H1 (cell line): ENCODE results near the gene CLDN6. TPM values are rescaled to one million over a fixed set of nuclear protein-coding genes. Genes with fewer than 3 reads are reported as not detected.

Experiments used
- CTCF ChIA-PET: fragments of 300-600 bp; sonication (Branson Sonifier 250); formaldehyde crosslinking; loops from one replicate; lab custom pipeline; 2021; ENCODE audit not compliant: partially characterized antibody; lab: Charles Lee
- POLR2A ChIA-PET: fragments of 300-600 bp; sonication (Branson Sonifier 250); formaldehyde crosslinking; loops from one replicate; lab custom pipeline; 2021; ENCODE audit warnings: inconsistent platforms; ENCODE audit not compliant: partially characterized antibody; lab: Charles Lee
- DNase-seq, 2 experiments: peaks; one replicate each; pipeline versions ENCODE4 v3.0.0 to v3.0.0-alpha.2; 2010 to 2022; ENCODE audit warnings: low spot score in 2 of 2, low read depth in 1 of 2, mixed read lengths in 1 of 2
- FAIRE-seq: peaks from 2 replicates; lab custom pipeline; 2011; peaks lifted over from hg19 to GRCh38; lab: Jason Lieb, UNC
- H2AFZ ChIP-seq: 2 replicates; pipeline ENCODE4 v1.8.1; 2012; ENCODE audit warnings: low read length, inconsistent platforms
- H2AK5ac ChIP-seq: 2 replicates; pipeline ENCODE4 v1.6.1; 2013; ENCODE audit warnings: low read depth, low read length
- H2BK120ac ChIP-seq: replicated peaks from 2 replicates; pipeline ENCODE3; 2013; ENCODE audit warnings: low read depth, low read length, inconsistent platforms
- H2BK12ac ChIP-seq: 2 replicates; pipeline ENCODE4 v1.6.1; 2013; ENCODE audit warnings: low read depth, low read length
- H2BK15ac ChIP-seq: 2 replicates; pipeline ENCODE4 v1.6.1; 2013; ENCODE audit warnings: low read length
- H2BK20ac ChIP-seq: 2 replicates; pipeline ENCODE4 v1.6.1; 2013; ENCODE audit warnings: low read length
- H2BK5ac ChIP-seq: 2 replicates; pipeline ENCODE4 v1.6.1; 2013; ENCODE audit warnings: low read depth, low read length
- H3K14ac ChIP-seq: 2 replicates; pipeline ENCODE4 v1.6.1; 2013; ENCODE audit warnings: inconsistent platforms; ENCODE audit not compliant: insufficient read length
- H3K18ac ChIP-seq: 2 replicates; pipeline ENCODE4 v1.6.1; 2013; ENCODE audit warnings: low read length; ENCODE audit errors: extremely low read depth
- H3K23ac ChIP-seq: 2 replicates; pipeline ENCODE4 v1.6.1; 2013; ENCODE audit warnings: inconsistent platforms; ENCODE audit not compliant: insufficient read length
- H3K23me2 ChIP-seq: 2 replicates; pipeline ENCODE4 v1.6.1; 2013; ENCODE audit warnings: low read depth, low read length
- H3K27ac ChIP-seq: 2 replicates; pipeline ENCODE4 v1.6.1; 2011; ENCODE audit warnings: low read depth, low read length, inconsistent platforms
- H3K27me3 ChIP-seq, 4 experiments: replicated peaks in 1 of 4; 1 replicate in 1 of 4; 2 replicates in 3 of 4; pipeline versions ENCODE4 v1.6.1 to v1.8.1; 2011 to 2013; ENCODE audit warnings: low read length in 3 of 4, mild to moderate bottlenecking in 3 of 4, inconsistent platforms in 2 of 4, mixed read lengths in 2 of 4, moderate library complexity in 1 of 4; ENCODE audit not compliant: control insufficient read depth in 3 of 4, insufficient read depth in 3 of 4; ENCODE audit errors: extremely low read depth in 1 of 4
- H3K36me3 ChIP-seq, 4 experiments: 2 replicates each; pipeline versions ENCODE4 v1.6.1 to v1.8.1; 2011 to 2013; ENCODE audit warnings: mild to moderate bottlenecking in 4 of 4, low read length in 3 of 4, moderate library complexity in 2 of 4, control low read depth in 1 of 4, inconsistent platforms in 1 of 4; ENCODE audit not compliant: insufficient read depth in 4 of 4, control insufficient read depth in 2 of 4
- H3K4ac ChIP-seq: replicated peaks from 2 replicates; pipeline ENCODE3; 2013; ENCODE audit warnings: low read length, low read depth, mixed read lengths, inconsistent platforms; ENCODE audit not compliant: insufficient read length
- H3K4me1 ChIP-seq, 4 experiments: replicated peaks in 1 of 4; 1 replicate in 1 of 4; 2 replicates in 3 of 4; pipeline versions ENCODE4 v1.6.1 to v1.8.1; 2011 to 2013; ENCODE audit warnings: low read length in 3 of 4, inconsistent platforms in 2 of 4, mixed read lengths in 1 of 4; ENCODE audit not compliant: insufficient read depth in 4 of 4, control insufficient read depth in 3 of 4
- H3K4me2 ChIP-seq, 2 experiments: 2 replicates each; pipeline versions ENCODE4 v1.6.1 to v1.8.1; 2011 to 2013; ENCODE audit warnings: low read depth in 2 of 2, low read length in 2 of 2, control low read depth in 1 of 2, inconsistent platforms in 1 of 2, mild to moderate bottlenecking in 1 of 2; ENCODE audit not compliant: insufficient read depth in 1 of 2
- H3K4me3 ChIP-seq, 4 experiments: fragments of 200-600, 300-600 bp in 1 of 4; sonication (generic), shearing (Covaris generic), sonication (Bioruptor Twin) in 1 of 4; 2 replicates each; pipeline versions ENCODE4 v1.5.1 to v1.8.1; 2011 to 2016; ENCODE audit warnings: low read length in 4 of 4, low read depth in 3 of 4, control low read depth in 2 of 4, inconsistent platforms in 2 of 4, mild to moderate bottlenecking in 2 of 4, mixed read lengths in 1 of 4, moderate library complexity in 1 of 4; ENCODE audit not compliant: insufficient read depth in 2 of 4; ENCODE audit errors: extremely low read depth in 1 of 4
- H3K56ac ChIP-seq: replicated peaks from 2 replicates; pipeline ENCODE3; 2013; ENCODE audit warnings: low read depth, mild to moderate bottlenecking, mixed read lengths, low read length, inconsistent platforms; ENCODE audit not compliant: insufficient read length
- H3K79me1 ChIP-seq: 2 replicates; pipeline ENCODE4 v1.6.1; 2013; ENCODE audit warnings: low read depth, low read length, control low read depth
- H3K79me2 ChIP-seq, 2 experiments: 2 replicates each; pipeline versions ENCODE4 v1.6.1 to v1.8.1; 2012 to 2013; ENCODE audit warnings: low read length in 2 of 2, mild to moderate bottlenecking in 2 of 2, inconsistent platforms in 1 of 2; ENCODE audit not compliant: insufficient read depth in 2 of 2, control insufficient read depth in 1 of 2
- H3K9ac ChIP-seq, 4 experiments: replicated peaks in 1 of 4; 1 replicate in 1 of 4; 2 replicates in 3 of 4; pipeline versions ENCODE4 v1.6.1 to v1.8.1; 2011 to 2013; ENCODE audit warnings: low read depth in 3 of 4, low read length in 3 of 4, control low read depth in 2 of 4, mild to moderate bottlenecking in 2 of 4, moderate library complexity in 2 of 4, inconsistent platforms in 1 of 4; ENCODE audit errors: extremely low read depth in 1 of 4
- H3K9me3 ChIP-seq, 2 experiments: 2 replicates each; pipeline versions ENCODE4 v1.6.1 to v1.8.1; 2012 to 2013; ENCODE audit warnings: mild to moderate bottlenecking in 2 of 2, moderate library complexity in 2 of 2, control low read depth in 1 of 2, inconsistent platforms in 1 of 2, low read depth in 1 of 2, low read length in 1 of 2, mixed read lengths in 1 of 2; ENCODE audit not compliant: insufficient read depth in 2 of 2
- H4K20me1 ChIP-seq, 2 experiments: replicated peaks in 1 of 2; 2 replicates each; pipeline versions ENCODE3 to v1.8.1; 2011 to 2013; ENCODE audit warnings: inconsistent platforms in 2 of 2, low read length in 2 of 2, mild to moderate bottlenecking in 1 of 2; ENCODE audit not compliant: insufficient read depth in 2 of 2, control insufficient read depth in 1 of 2
- H4K5ac ChIP-seq: 2 replicates; pipeline ENCODE4 v1.6.1; 2013; ENCODE audit warnings: low read length, low read depth, mixed read lengths, inconsistent platforms; ENCODE audit not compliant: insufficient read length
- H4K8ac ChIP-seq: 2 replicates; pipeline ENCODE4 v1.8.0; 2013; ENCODE audit warnings: mild to moderate bottlenecking, moderate library complexity, low read length, inconsistent platforms; ENCODE audit not compliant: insufficient read depth; ENCODE audit errors: extremely low read depth
- H4K91ac ChIP-seq: replicated peaks from 2 replicates; pipeline ENCODE3; 2013; ENCODE audit warnings: low read length, mixed read lengths, inconsistent platforms; ENCODE audit not compliant: insufficient read length
- ASH2L ChIP-seq: fragments of 200-600, 300-600 bp; sonication (generic); IDR thresholded peaks from one replicate; pipeline ENCODE4 v1.7.1; 2017; ENCODE audit warnings: low read length
- CBX5 ChIP-seq: fragments of 300-800, 300-1000 bp; sonication (generic); IDR thresholded peaks from 2 replicates; pipeline ENCODE4 v1.7.1; 2016; ENCODE audit warnings: antibody characterized with exemption, low read length, low read depth
- HDAC6 ChIP-seq: IDR thresholded peaks from one replicate; pipeline ENCODE4 v1.7.1; 2012; ENCODE audit warnings: low read depth, mild to moderate bottlenecking, inconsistent platforms, low read length, moderate library complexity
- KDM1A ChIP-seq: fragments of 200-600, 300-600 bp; sonication (generic); IDR thresholded peaks from 2 replicates; pipeline ENCODE4 v1.7.1; 2016; ENCODE audit warnings: mild to moderate bottlenecking, low read length, borderline replicate concordance
- POLR2A ChIP-seq, 2 experiments: IDR thresholded peaks; 1 replicate in 1 of 2; 2 replicates in 1 of 2; pipeline ENCODE4 v1.6.1; 2011; ENCODE audit warnings: low read depth in 2 of 2, low read length in 2 of 2, mild to moderate bottlenecking in 2 of 2; ENCODE audit errors: control extremely low read depth in 1 of 2
- TCF12 ChIP-seq: IDR thresholded peaks from 2 replicates; pipeline ENCODE4 v1.6.1; 2011; ENCODE audit warnings: low read depth, mild to moderate bottlenecking, low read length
- WGBS, 2 experiments: shearing (Covaris generic) in 1 of 2; methylation state at CpG; one replicate each; pipeline versions ENCODE4 v1.1.6 to v1.1.7; 2013 to 2015; ENCODE audit warnings: low lambda C conversion rate in 2 of 2, mixed read lengths in 2 of 2, inconsistent platforms in 1 of 2, low coverage in 1 of 2, missing lambda C conversion rate in 1 of 2; ENCODE audit not compliant: insufficient replicate concordance in 2 of 2, insufficient coverage in 1 of 2, insufficient read length in 1 of 2; ENCODE audit errors: extremely low coverage in 1 of 2, missing lambda C conversion rate in 1 of 2; 5-methylcytosine and 5-hydroxymethylcytosine counted together
- polyA plus RNA-seq, 7 experiments: library from polyadenylated mRNA; depleted of rRNA in 3 of 7; stranded (reverse) in 5 of 7; unstranded in 2 of 7; fragments of >200 nt in 5 of 7; fragments of 200-250 nt in 2 of 7; gene quantifications; 1 replicate in 5 of 7; 2 replicates in 1 of 7; 4 replicates in 1 of 7; pipeline versions ENCODE4 v1.2.1 to v1.2.3, GENCODE V29; 2011 to 2013; ENCODE audit warnings: missing spikeins in 2 of 7, mixed read lengths in 2 of 7
- total RNA-seq: library from RNA; stranded (reverse); fragmentation: NEBNext Ultra II Directional; extraction: Animal tissue kit (Norgen Biotek cat#: 25700); gene quantifications from 2 replicates; pipeline ENCODE4 v1.2.1, GENCODE V29; 2021
- TF ChIP-seq, protein P1 (sequence below), 3 experiments: IDR thresholded peaks; 1 replicate in 2 of 3; 2 replicates in 1 of 3; pipeline versions ENCODE4 v1.5.1 to v1.6.1; 2011; ENCODE audit warnings: low read length in 3 of 3, mild to moderate bottlenecking in 3 of 3, inconsistent platforms in 2 of 3, low read depth in 1 of 3, moderate library complexity in 1 of 3; ENCODE audit not compliant: insufficient read depth in 1 of 3; ENCODE audit errors: control extremely low read depth in 1 of 3
- TF ChIP-seq, protein P2 (sequence below): IDR thresholded peaks from 2 replicates; pipeline ENCODE4 v1.6.1; 2012; ENCODE audit warnings: inconsistent platforms

CLDN6 gene
- total and polyA plus RNA-seq, 2 of the 8 experiments (the other 6 are each of a cell fraction or from before 2014, with no cell fraction given), result 747 to 1,115 TPM

DNA sequence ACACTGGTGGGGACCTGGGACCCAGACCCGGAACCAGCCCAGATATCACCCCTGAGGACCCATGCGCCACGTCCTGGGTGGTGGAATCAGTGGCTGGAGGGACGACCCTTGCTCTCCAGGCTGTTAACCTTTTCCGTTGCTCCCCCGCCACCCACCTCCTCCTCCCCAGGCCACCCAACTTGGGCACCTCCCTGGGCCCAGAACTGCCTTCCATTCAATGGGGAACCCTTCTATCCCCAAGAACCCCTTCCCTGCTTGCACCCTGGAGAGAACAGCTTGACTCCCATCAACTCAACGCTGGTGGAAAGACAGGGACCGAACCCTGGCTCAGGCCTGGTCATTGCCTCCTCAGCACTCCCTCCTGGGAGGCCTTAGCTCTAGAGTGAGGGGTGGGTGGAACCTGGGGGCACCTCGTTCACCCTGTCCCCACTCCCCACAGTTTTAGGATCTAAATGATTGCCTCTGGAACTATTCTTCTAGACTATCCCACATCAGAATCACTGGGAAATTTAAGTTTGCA, 41.8 kb upstream of the CLDN6 start:
- H2BK5ac ChIP-seq, result peak overlapping the region; percentile 60; the same call in 1 of the 2 replicates
- H2BK12ac ChIP-seq, result peak overlapping the region; percentile 84; the same call in 1 of the 2 replicates
- POLR2A ChIA-PET, result interaction anchor here (0.8 to 12.7 kb wide), 19 partner anchors 9 to 124 kb away, joined by 3 to 140 read pairs (median 5); partner anchors contain the start of genes CLDN6, CLDN9, HCFC1R1 and THOC6
- H4K20me1 ChIP-seq, result peaks cover 4 to 7% of the 10 kb centered on the region in 2 experiments
- H2AK5ac ChIP-seq, result no peak overlapping the region
- no peak overlapping the region for H2BK120ac ChIP-seq
- FAIRE-seq (no peak), DNase-seq (no peak)
- peak overlapping the region; percentile 86 for H4K91ac ChIP-seq
- H2BK20ac ChIP-seq, result 0 out of 2 replicates have a peak overlapping the region, but pooled peaks have one; percentile 34
- no peak overlapping the region for H3K27ac ChIP-seq
- H4K8ac ChIP-seq, result 0 out of 2 replicates have a peak overlapping the region, but pooled peaks have one; percentile 58
- peaks cover 5 to 19% (median 6%) of the 10 kb centered on the region in 4 experiments; a peak in 6 of 7 replicates for H3K4me1 ChIP-seq
- no peaks in the 10 kb centered on the region for H3K79me1 ChIP-seq
- H3K27me3 ChIP-seq, result no peaks in the 10 kb centered on the region; a peak in 1 of 7 replicates
- peak overlapping the region; percentile 95; the same call in 1 of the 2 replicates for H2BK15ac ChIP-seq
- H2AFZ ChIP-seq, result 0 out of 2 replicates have a peak overlapping the region, but pooled peaks have one; percentile 52
- H3K56ac ChIP-seq, result no peak overlapping the region
- peak overlapping the region in 3 of 4 experiments; percentile 27 to 86 (median 38); a peak in 4 of 8 replicates for H3K4me3 ChIP-seq
- peak overlapping the region; percentile 9 for H3K4ac ChIP-seq
- H3K9me3 ChIP-seq, result no peaks in the 10 kb centered on the region
- H3K14ac ChIP-seq, result no peak overlapping the region
- H3K36me3 ChIP-seq, result no peaks in the 10 kb centered on the region
- peak overlapping the region; percentile 65 for H4K5ac ChIP-seq
- peak overlapping the region; percentile 78 for H3K18ac ChIP-seq
- no peaks in the 10 kb centered on the region for H3K79me2 ChIP-seq
- WGBS, 2 experiments, result 73% methylated on average over 8 of the region's 9 CpGs; no CpG with 5 or more reads in 1 of the 2 experiments
- H3K23me2 ChIP-seq, result peaks cover 6% of the 10 kb centered on the region; the same call in 1 of the 2 replicates
- H3K9ac ChIP-seq, result 0 out of 7 replicates have a peak overlapping the region, but pooled peaks of 2 of the 4 experiments have one; percentile 3 to 13
- TF ChIP-seq KDM1A, result no peak
- no peak for TF ChIP-seq HDAC6
- no peak for TF ChIP-seq ASH2L
- TF ChIP-seq CBX5, result no peak
- TF ChIP-seq, protein P1, sequence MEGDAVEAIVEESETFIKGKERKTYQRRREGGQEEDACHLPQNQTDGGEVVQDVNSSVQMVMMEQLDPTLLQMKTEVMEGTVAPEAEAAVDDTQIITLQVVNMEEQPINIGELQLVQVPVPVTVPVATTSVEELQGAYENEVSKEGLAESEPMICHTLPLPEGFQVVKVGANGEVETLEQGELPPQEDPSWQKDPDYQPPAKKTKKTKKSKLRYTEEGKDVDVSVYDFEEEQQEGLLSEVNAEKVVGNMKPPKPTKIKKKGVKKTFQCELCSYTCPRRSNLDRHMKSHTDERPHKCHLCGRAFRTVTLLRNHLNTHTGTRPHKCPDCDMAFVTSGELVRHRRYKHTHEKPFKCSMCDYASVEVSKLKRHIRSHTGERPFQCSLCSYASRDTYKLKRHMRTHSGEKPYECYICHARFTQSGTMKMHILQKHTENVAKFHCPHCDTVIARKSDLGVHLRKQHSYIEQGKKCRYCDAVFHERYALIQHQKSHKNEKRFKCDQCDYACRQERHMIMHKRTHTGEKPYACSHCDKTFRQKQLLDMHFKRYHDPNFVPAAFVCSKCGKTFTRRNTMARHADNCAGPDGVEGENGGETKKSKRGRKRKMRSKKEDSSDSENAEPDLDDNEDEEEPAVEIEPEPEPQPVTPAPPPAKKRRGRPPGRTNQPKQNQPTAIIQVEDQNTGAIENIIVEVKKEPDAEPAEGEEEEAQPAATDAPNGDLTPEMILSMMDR (IDR thresholded peaks at IDR 0.05; ENCODE audit: control extremely low read depth in 1 of 3, insufficient read depth in 1 of 3, low read depth in 1 of 3, low read length in 3 of 3), result no peak
- TF ChIP-seq, protein P2, sequence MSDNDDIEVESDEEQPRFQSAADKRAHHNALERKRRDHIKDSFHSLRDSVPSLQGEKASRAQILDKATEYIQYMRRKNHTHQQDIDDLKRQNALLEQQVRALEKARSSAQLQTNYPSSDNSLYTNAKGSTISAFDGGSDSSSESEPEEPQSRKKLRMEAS, result no peak
- TF ChIP-seq TCF12, result no peak
- TF ChIP-seq POLR2A (IDR thresholded peaks at IDR 0.05; ENCODE audit: control extremely low read depth in 1 of 2, low read depth in 2 of 2, low read length in 2 of 2), result no peak
- TF ChIP-seq, all 59 proteins: peak for 0
- CTCF ChIA-PET, result interaction anchor here (0.5 to 8.3 kb wide), 30 partner anchors 9 to 740 kb away, joined by 3 to 88 read pairs (median 6); partner anchors contain the start of genes MMP25, ZNF205, ZNF213 and ZSCAN10
- H3K23ac ChIP-seq, result no peak overlapping the region
- H3K4me2 ChIP-seq, result peak overlapping the region; percentile 10 to 79; a peak in 3 of 4 replicates
